K562 (cell line): ENCODE measurements around the gene CCL2. TPM values are rescaled to one million over a fixed set of nuclear protein-coding genes. Genes with fewer than 3 reads are reported as not detected.

Experiments used
- ATAC-seq: fragments of 200-7000 bp; cut with Tn5 transposase; 3 replicates; pipeline ENCODE4 v1.9.1; 2020; ENCODE audit warnings: moderate library complexity
- BruUV-seq: library from RNA; stranded (reverse); fragments of 400-500 nt; replicated peaks from 2 replicates; lab custom pipeline; 2021; lab: Mats Ljungman, UMichigan
- CTCF ChIA-PET: fragments of 300-600 bp; formaldehyde crosslinking; extraction: SDS; loops from one replicate; lab custom pipeline; 2021; ENCODE audit warnings: low intra/inter-chr PET ratio; lab: Yijun Ruan, JAX
- POLR2A ChIA-PET: fragments of 300-600, 350-650 bp; sonication (Branson Sonifier 250); formaldehyde crosslinking; extraction: SDS; loops from one replicate; lab custom pipeline; 2021; ENCODE audit warnings: antibody characterized with exemption, inconsistent platforms; lab: Yijun Ruan, JAX
- DNase-seq, 4 experiments: peaks; one replicate each; pipeline versions ENCODE4 v3.0.0 to v3.0.0-alpha.2; 2011 to 2018; ENCODE audit warnings: low spot score in 3 of 4, mixed read lengths in 3 of 4; ENCODE audit errors: extremely low read depth in 1 of 4
- FAIRE-seq: peaks from 2 replicates; lab custom pipeline; 2011; peaks lifted over from hg19 to GRCh38; lab: Jason Lieb, UNC
- H2AFZ ChIP-seq: 2 replicates; pipeline ENCODE4 v1.6.0; 2011; ENCODE audit warnings: low read depth, low read length, control low read depth, inconsistent platforms
- H3K27ac ChIP-seq: fragments of 200-600 bp; 3 replicates; pipeline ENCODE4 v1.8.0; 2011; ENCODE audit warnings: low read depth, mild to moderate bottlenecking, control low read depth, inconsistent platforms, low read length, moderate library complexity, mixed read lengths; ENCODE audit errors: extremely low read depth
- H3K27me3 ChIP-seq, 2 experiments: fragments of 300-600 bp in 1 of 2; 2 replicates in 1 of 2; 3 replicates in 1 of 2; pipeline versions ENCODE4 v1.6.0 to v1.8.0; 2011; ENCODE audit warnings: inconsistent platforms in 2 of 2, low read length in 2 of 2, mild to moderate bottlenecking in 1 of 2, mixed read lengths in 1 of 2, moderate library complexity in 1 of 2; ENCODE audit not compliant: control insufficient read depth in 2 of 2, insufficient read depth in 2 of 2
- H3K36me3 ChIP-seq: fragments of 300-600 bp; 3 replicates; pipeline ENCODE4 v1.8.0; 2011; ENCODE audit warnings: mild to moderate bottlenecking, low read length, inconsistent platforms; ENCODE audit not compliant: control insufficient read depth, insufficient read depth
- H3K4me1 ChIP-seq, 2 experiments: fragments of 200-600 bp in 1 of 2; replicated peaks in 1 of 2; 2 replicates in 1 of 2; 3 replicates in 1 of 2; pipeline versions ENCODE4 v1.5.1 to v1.8.0; 2011; ENCODE audit warnings: inconsistent platforms in 2 of 2, low read length in 2 of 2, mild to moderate bottlenecking in 1 of 2, mixed read lengths in 1 of 2, moderate library complexity in 1 of 2; ENCODE audit not compliant: control insufficient read depth in 2 of 2, insufficient read depth in 2 of 2
- H3K4me2 ChIP-seq: 2 replicates; pipeline ENCODE4 v1.6.1; 2011; ENCODE audit warnings: low read length, control low read depth, inconsistent platforms, mixed read lengths; ENCODE audit not compliant: insufficient read depth
- H3K4me3 ChIP-seq: fragments of 200-600 bp; sonication (generic), shearing (Covaris generic); 2 replicates; pipeline ENCODE4 v1.5.1; 2016; ENCODE audit warnings: control low read depth, inconsistent platforms
- H3K79me2 ChIP-seq: fragments of 200-600 bp; 3 replicates; pipeline ENCODE4 v1.8.0; 2011; ENCODE audit warnings: low read length, inconsistent platforms; ENCODE audit not compliant: control insufficient read depth, insufficient read depth
- H3K9ac ChIP-seq, 2 experiments: 2 replicates each; pipeline versions ENCODE4 v1.6.0 to v1.6.1; 2011; ENCODE audit warnings: low read depth in 2 of 2, low read length in 2 of 2, control low read depth in 1 of 2, inconsistent platforms in 1 of 2, mild to moderate bottlenecking in 1 of 2, mixed read lengths in 1 of 2; ENCODE audit not compliant: insufficient read depth in 1 of 2
- H3K9me1 ChIP-seq: one replicate; pipeline ENCODE4 v1.6.0; 2011; ENCODE audit warnings: inconsistent platforms, mild to moderate bottlenecking, low read length, moderate library complexity; ENCODE audit not compliant: control insufficient read depth, insufficient read depth
- H3K9me3 ChIP-seq: replicated peaks from 2 replicates; pipeline ENCODE4 v1.5.1; 2011; ENCODE audit warnings: low read depth, low read length, inconsistent platforms; ENCODE audit not compliant: control insufficient read depth, insufficient read depth
- H4K20me1 ChIP-seq: replicated peaks from 2 replicates; pipeline ENCODE4 v1.6.1; 2011; ENCODE audit warnings: low read length, inconsistent platforms, mixed read lengths; ENCODE audit not compliant: control insufficient read depth, insufficient read depth
- BRD4 ChIP-seq: fragments of 200-600 bp; sonication (generic); IDR thresholded peaks from 2 replicates; pipeline ENCODE4 v1.6.1; 2017; ENCODE audit warnings: inconsistent platforms
- ETV5 ChIP-seq: sonication (generic); formaldehyde crosslinking; IDR thresholded peaks from 2 replicates; pipeline ENCODE4 v1.4.0; 2020; ENCODE audit warnings: low read depth, mild to moderate bottlenecking, missing genetic modification reagents
- KAT7 ChIP-seq: sonication (generic); formaldehyde crosslinking; IDR thresholded peaks from 2 replicates; pipeline ENCODE4 v1.8.0; 2022; ENCODE audit warnings: missing genetic modification reagents, mild to moderate bottlenecking, borderline replicate concordance
- KLF16 ChIP-seq: IDR thresholded peaks from 2 replicates; pipeline ENCODE4 v1.6.1; 2016; ENCODE audit warnings: antibody characterized with exemption
- MEF2A ChIP-seq: IDR thresholded peaks from 2 replicates; pipeline ENCODE4 v1.6.1; 2011; ENCODE audit warnings: low read depth, mild to moderate bottlenecking, low read length, moderate library complexity; ENCODE audit not compliant: control insufficient read depth
- RFX7 ChIP-seq: fragments of 250-450 bp; sonication (Bioruptor Pico); IDR thresholded peaks from 2 replicates; pipeline ENCODE4 v1.5.1; 2021; ENCODE audit warnings: mild to moderate bottlenecking
- SMARCA4 ChIP-seq: fragments of 450-650 bp; IDR thresholded peaks from 2 replicates; pipeline ENCODE4 v1.6.1; 2016
- ZNF217 ChIP-seq: sonication (generic); formaldehyde crosslinking; IDR thresholded peaks from 2 replicates; pipeline ENCODE4 v1.8.0; 2022; ENCODE audit warnings: mild to moderate bottlenecking, missing genetic modification reagents
- WGBS: fragments of 100-300 bp; shearing (Covaris generic); methylation state at CpG from one replicate; pipeline ENCODE4 v1.1.6; 2016; ENCODE audit warnings: low coverage, mixed read lengths; ENCODE audit not compliant: insufficient coverage; ENCODE audit errors: missing lambda C conversion rate; 5-methylcytosine and 5-hydroxymethylcytosine counted together
- in situ Hi-C: fragments of 300-500 bp; cut with MboI; formaldehyde crosslinking; loops from 4 replicates; pipeline ENCODE4 v1.15.0; 2018; ENCODE audit warnings: inconsistent platforms, mixed read lengths
- intact Hi-C: fragments of 100-400 bp; cut with micrococcal nuclease; formaldehyde crosslinking; loops from 2 replicates; pipeline ENCODE4 v1.14.2; 2022
- polyA plus RNA-seq, 8 experiments: library from polyadenylated mRNA; depleted of rRNA in 4 of 8; stranded (reverse) in 5 of 8; unstranded in 3 of 8; fragments of >200 nt; fragmentation: Nextera tagmentation in 2 of 8; fragmentation: Illumina TruSeq in 1 of 8; extraction: Ambion mirVana in 2 of 8; extraction: Trizol in 1 of 8; gene quantifications; 2 replicates each; pipeline versions ENCODE4 v1.2.1 to v1.2.3, GENCODE V29; 2011 to 2014; ENCODE audit warnings: inconsistent platforms in 1 of 8, missing spikeins in 1 of 8
- total RNA-seq, 7 experiments: library from RNA; depleted of rRNA in 6 of 7; stranded (reverse); fragments of >200 nt in 6 of 7; fragmentation: Illumina TruSeq in 2 of 7; extraction: Trizol in 2 of 7; gene quantifications; 2 replicates each; pipeline versions ENCODE4 v1.2.1 to v1.2.3, GENCODE V29; 2011 to 2021; ENCODE audit warnings: low replicate concordance in 1 of 7
- TF ChIP-seq, protein P1 (sequence below): fragments of 450-650 bp; IDR thresholded peaks from 2 replicates; pipeline ENCODE4 v1.6.1; 2017; ENCODE audit warnings: antibody characterized with exemption
- TF ChIP-seq, protein P2 (sequence below): fragments of 250-450 bp; sonication (Bioruptor Pico); IDR thresholded peaks from 2 replicates; pipeline ENCODE4 v1.4.0; 2020; ENCODE audit warnings: mild to moderate bottlenecking, moderate library complexity, borderline replicate concordance
- TF ChIP-seq, protein P3 (sequence below), 2 experiments: fragments of 450-650 bp in 1 of 2; sonication (generic) in 1 of 2; formaldehyde crosslinking; conservative IDR thresholded peaks; 2 replicates each; pipeline versions ENCODE4 v1.4.0 to v1.8.1; 2020 to 2022; ENCODE audit warnings: mild to moderate bottlenecking in 1 of 2, missing genetic modification reagents in 1 of 2

CCL2 gene
- total and polyA plus RNA-seq, 9 of the 15 experiments (the other 6 are each of a cell fraction or from before 2014, with no cell fraction given), result 0.54 to 5.4 (median 0.88) TPM

DNA sequence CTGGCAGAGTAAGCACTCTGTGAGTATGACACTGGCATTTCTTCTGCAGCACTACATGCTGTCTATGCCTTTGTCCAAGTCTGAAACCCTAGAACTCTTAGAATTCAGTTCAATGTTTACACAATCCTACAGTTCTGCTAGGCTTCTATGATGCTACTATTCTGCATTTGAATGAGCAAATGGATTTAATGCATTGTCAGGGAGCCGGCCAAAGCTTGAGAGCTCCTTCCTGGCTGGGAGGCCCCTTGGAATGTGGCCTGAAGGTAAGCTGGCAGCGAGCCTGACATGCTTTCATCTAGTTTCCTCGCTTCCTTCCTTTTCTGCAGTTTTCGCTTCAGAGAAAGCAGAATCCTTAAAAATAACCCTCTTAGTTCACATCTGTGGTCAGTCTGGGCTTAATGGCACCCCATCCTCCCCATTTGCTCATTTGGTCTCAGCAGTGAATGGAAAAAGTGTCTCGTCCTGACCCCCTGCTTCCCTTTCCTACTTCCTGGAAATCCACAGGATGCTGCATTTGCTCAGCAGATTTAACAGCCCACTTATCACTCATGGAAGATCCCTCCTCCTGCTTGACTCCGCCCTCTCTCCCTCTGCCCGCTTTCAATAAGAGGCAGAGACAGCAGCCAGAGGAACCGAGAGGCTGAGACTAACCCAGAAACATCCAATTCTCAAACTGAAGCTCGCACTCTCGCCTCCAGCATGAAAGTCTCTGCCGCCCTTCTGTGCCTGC lies at the start of gene CCL2 (continued):
- TF ChIP-seq, protein P1, sequence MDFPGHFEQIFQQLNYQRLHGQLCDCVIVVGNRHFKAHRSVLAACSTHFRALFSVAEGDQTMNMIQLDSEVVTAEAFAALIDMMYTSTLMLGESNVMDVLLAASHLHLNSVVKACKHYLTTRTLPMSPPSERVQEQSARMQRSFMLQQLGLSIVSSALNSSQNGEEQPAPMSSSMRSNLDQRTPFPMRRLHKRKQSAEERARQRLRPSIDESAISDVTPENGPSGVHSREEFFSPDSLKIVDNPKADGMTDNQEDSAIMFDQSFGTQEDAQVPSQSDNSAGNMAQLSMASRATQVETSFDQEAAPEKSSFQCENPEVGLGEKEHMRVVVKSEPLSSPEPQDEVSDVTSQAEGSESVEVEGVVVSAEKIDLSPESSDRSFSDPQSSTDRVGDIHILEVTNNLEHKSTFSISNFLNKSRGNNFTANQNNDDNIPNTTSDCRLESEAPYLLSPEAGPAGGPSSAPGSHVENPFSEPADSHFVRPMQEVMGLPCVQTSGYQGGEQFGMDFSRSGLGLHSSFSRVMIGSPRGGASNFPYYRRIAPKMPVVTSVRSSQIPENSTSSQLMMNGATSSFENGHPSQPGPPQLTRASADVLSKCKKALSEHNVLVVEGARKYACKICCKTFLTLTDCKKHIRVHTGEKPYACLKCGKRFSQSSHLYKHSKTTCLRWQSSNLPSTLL, result no peak
- TF ChIP-seq ETV5 (CRISPR knock-in tag), result no peak
- no peak for TF ChIP-seq BRD4
- TF ChIP-seq, all 486 proteins: peak for 4

DNA sequence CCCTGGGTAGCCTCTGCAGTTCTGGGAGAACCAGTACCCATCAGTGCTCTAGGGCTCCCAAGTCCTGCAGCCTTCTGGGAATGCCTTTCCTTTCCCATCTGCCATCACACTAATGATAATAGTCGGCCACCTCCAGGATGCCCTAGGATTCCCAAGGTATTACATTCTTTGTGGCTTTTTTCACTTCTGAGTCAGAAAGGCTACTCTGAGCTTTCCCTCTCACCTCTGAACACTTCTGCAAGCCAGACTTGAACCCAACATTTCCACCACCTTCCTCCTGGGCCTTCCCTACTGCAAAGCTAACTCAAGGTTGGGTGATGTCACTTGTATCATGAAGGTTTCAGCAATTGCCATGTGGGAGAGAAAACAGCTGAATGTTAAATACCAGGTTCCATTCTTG lies 49.7 kb upstream of the CCL2 start:
- 0% methylated on average over 1 of the region's 1 CpG for WGBS
- Histone ChIP-seq H3K9ac (no peak overlapping the region), H3K27ac (no peak overlapping the region), H3K36me3 (no peaks in the 10 kb centered on the region), H4K20me1 (no peaks in the 10 kb centered on the region), H3K9me3 (no peaks in the 10 kb centered on the region), H3K79me2 (no peaks in the 10 kb centered on the region), H3K9me1 (no peaks in the 10 kb centered on the region), H3K4me3 (no peak overlapping the region), H3K27me3 (peaks cover 0 to 6% of the 10 kb centered on the region in 2 experiments; a peak in 1 of 5 replicates), H2AFZ (no peak overlapping the region), H3K4me1 (no peaks in the 10 kb centered on the region), H3K4me2 (no peak overlapping the region)
- DNase-seq, result no peak
- CTCF ChIA-PET, result no interaction called here
- intact Hi-C loops (no loop called here), in situ Hi-C loops (loop anchor here (10.0 kb wide), 1 partner anchor 99 kb away; no protein-coding TSS in a partner anchor)
- POLR2A ChIA-PET, result interaction anchor here (1.6 kb wide), 1 partner anchor 156 kb away, joined by 6 read pairs; no protein-coding TSS in a partner anchor
- FAIRE-seq, result no peak
- no peak for ATAC-seq
- no TSS peak for BruUV-seq
- TF ChIP-seq MEF2A (no peak), ZNF217 (CRISPR knock-in tag) (no peak), KAT7 (CRISPR knock-in tag) (no peak), SMARCA4 (no peak), RFX7 (CRISPR knock-in tag) (no peak), KLF16 (no peak)
- TF ChIP-seq, protein P2, sequence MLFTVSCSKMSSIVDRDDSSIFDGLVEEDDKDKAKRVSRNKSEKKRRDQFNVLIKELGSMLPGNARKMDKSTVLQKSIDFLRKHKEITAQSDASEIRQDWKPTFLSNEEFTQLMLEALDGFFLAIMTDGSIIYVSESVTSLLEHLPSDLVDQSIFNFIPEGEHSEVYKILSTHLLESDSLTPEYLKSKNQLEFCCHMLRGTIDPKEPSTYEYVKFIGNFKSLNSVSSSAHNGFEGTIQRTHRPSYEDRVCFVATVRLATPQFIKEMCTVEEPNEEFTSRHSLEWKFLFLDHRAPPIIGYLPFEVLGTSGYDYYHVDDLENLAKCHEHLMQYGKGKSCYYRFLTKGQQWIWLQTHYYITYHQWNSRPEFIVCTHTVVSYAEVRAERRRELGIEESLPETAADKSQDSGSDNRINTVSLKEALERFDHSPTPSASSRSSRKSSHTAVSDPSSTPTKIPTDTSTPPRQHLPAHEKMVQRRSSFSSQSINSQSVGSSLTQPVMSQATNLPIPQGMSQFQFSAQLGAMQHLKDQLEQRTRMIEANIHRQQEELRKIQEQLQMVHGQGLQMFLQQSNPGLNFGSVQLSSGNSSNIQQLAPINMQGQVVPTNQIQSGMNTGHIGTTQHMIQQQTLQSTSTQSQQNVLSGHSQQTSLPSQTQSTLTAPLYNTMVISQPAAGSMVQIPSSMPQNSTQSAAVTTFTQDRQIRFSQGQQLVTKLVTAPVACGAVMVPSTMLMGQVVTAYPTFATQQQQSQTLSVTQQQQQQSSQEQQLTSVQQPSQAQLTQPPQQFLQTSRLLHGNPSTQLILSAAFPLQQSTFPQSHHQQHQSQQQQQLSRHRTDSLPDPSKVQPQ (CRISPR knock-in tag), result no peak
- TF ChIP-seq, protein P3, sequence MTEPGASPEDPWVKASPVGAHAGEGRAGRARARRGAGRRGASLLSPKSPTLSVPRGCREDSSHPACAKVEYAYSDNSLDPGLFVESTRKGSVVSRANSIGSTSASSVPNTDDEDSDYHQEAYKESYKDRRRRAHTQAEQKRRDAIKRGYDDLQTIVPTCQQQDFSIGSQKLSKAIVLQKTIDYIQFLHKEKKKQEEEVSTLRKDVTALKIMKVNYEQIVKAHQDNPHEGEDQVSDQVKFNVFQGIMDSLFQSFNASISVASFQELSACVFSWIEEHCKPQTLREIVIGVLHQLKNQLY (CRISPR knock-in tag; conservative IDR thresholded peaks at IDR 0.05), result no peak
